HepG2 (cell line): ENCODE results near the gene CHCT1. TPM values are rescaled to one million over a fixed set of nuclear protein-coding genes. Genes with fewer than 3 reads are reported as not detected.

Source experiments
- ARHGAP35 ChIP-seq: sonication (generic); formaldehyde crosslinking; IDR thresholded peaks from 2 replicates; pipeline ENCODE4 v1.9.0; 2022; ENCODE audit warnings: mild to moderate bottlenecking, inconsistent platforms, moderate library complexity, missing genetic modification reagents, borderline replicate concordance
- ARID5B ChIP-seq: IDR thresholded peaks from 2 replicates; pipeline ENCODE4 v1.4.0; 2020; ENCODE audit warnings: mild to moderate bottlenecking, missing genetic modification reagents
- ATF1 ChIP-seq: IDR thresholded peaks from 2 replicates; pipeline ENCODE4 v1.6.1; 2016; ENCODE audit warnings: mild to moderate bottlenecking, control low read depth
- DNMT3B ChIP-seq: conservative IDR thresholded peaks from 2 replicates; pipeline ENCODE4 v1.6.1; 2016; ENCODE audit warnings: missing biosample characterization, control low read depth
- EEA1 ChIP-seq: sonication (generic); formaldehyde crosslinking; IDR thresholded peaks from 2 replicates; pipeline ENCODE4 v1.5.1; 2020; ENCODE audit warnings: mild to moderate bottlenecking, missing genetic modification reagents, borderline replicate concordance
- HNF4A ChIP-seq: sonication (generic); formaldehyde crosslinking; IDR thresholded peaks from 2 replicates; pipeline ENCODE4 v1.4.0; 2020; ENCODE audit warnings: missing genetic modification reagents
- ISX ChIP-seq: sonication (generic); formaldehyde crosslinking; conservative IDR thresholded peaks from 2 replicates; pipeline ENCODE4 v1.5.0; 2020; ENCODE audit warnings: missing genetic modification reagents
- MEF2D ChIP-seq: sonication (generic); formaldehyde crosslinking; IDR thresholded peaks from 2 replicates; pipeline ENCODE4 v1.5.1; 2020; ENCODE audit warnings: mild to moderate bottlenecking, missing genetic modification reagents
- TOE1 ChIP-seq: sonication (generic); formaldehyde crosslinking; IDR thresholded peaks from 2 replicates; pipeline ENCODE4 v1.4.0; 2020; ENCODE audit warnings: mild to moderate bottlenecking, missing genetic modification reagents
- WIZ ChIP-seq: sonication (generic); formaldehyde crosslinking; IDR thresholded peaks from 2 replicates; pipeline ENCODE4 v1.5.1; 2020; ENCODE audit warnings: mild to moderate bottlenecking, missing genetic modification reagents
- ZNF264 ChIP-seq: sonication (generic); formaldehyde crosslinking; IDR thresholded peaks from 2 replicates; pipeline ENCODE4 v1.4.0; 2020; ENCODE audit warnings: missing genetic modification reagents
- ZNF407 ChIP-seq: sonication (generic); formaldehyde crosslinking; IDR thresholded peaks from one replicate; pipeline ENCODE4 v1.5.1; 2020; ENCODE audit warnings: mild to moderate bottlenecking, missing genetic modification reagents; ENCODE audit errors: not compliant biosample characterization
- ZNF510 ChIP-seq: sonication (generic); formaldehyde crosslinking; IDR thresholded peaks from 2 replicates; pipeline ENCODE4 v1.4.0; 2020; ENCODE audit warnings: low read depth, mild to moderate bottlenecking, missing genetic modification reagents
- ZNF512 ChIP-seq: sonication (generic); formaldehyde crosslinking; IDR thresholded peaks from 2 replicates; pipeline ENCODE4 v1.4.0; 2020; ENCODE audit warnings: mild to moderate bottlenecking, missing genetic modification reagents
- ZNF543 ChIP-seq: sonication (generic); formaldehyde crosslinking; IDR thresholded peaks from 2 replicates; pipeline ENCODE4 v1.4.0; 2020; ENCODE audit warnings: mild to moderate bottlenecking, missing genetic modification reagents
- ZNF564 ChIP-seq: sonication (generic); formaldehyde crosslinking; IDR thresholded peaks from 2 replicates; pipeline ENCODE4 v1.8.1; 2023; ENCODE audit warnings: mild to moderate bottlenecking, missing genetic modification reagents
- ZNF883 ChIP-seq: sonication (generic); formaldehyde crosslinking; IDR thresholded peaks from 2 replicates; pipeline ENCODE4 v1.5.1; 2020; ENCODE audit warnings: mild to moderate bottlenecking, missing genetic modification reagents; ENCODE audit errors: not compliant biosample characterization
- polyA plus RNA-seq, 8 experiments: library from polyadenylated mRNA; depleted of rRNA in 3 of 8; stranded (reverse) in 7 of 8; unstranded in 1 of 8; fragments of >200 nt; fragmentation: Illumina TruSeq in 4 of 8; extraction: Trizol in 4 of 8; gene quantifications; 2 replicates each; pipeline versions ENCODE4 v1.2.1 to v1.2.3, GENCODE V29; 2011 to 2016; ENCODE audit warnings: low read depth in 4 of 8, missing spikeins in 1 of 8, mixed read lengths in 1 of 8; ENCODE audit not compliant: insufficient read depth in 1 of 8
- total RNA-seq, 5 experiments: library from RNA; depleted of rRNA; stranded (reverse); fragments of >200 nt; fragmentation: Illumina TruSeq; extraction: Trizol; gene quantifications; 2 replicates each; pipeline ENCODE4 v1.2.3, GENCODE V29; 2016; ENCODE audit warnings: low read depth in 1 of 5

Gene CHCT1
- total and polyA plus RNA-seq, 2 of the 13 experiments (the other 11 are each of a cell fraction or from before 2014, with no cell fraction given), result not detected

- no peak for TF ChIP-seq EEA1
- TF ChIP-seq ARID5B (CRISPR knock-in tag), result no peak
- no peak for TF ChIP-seq ISX (CRISPR knock-in tag)
- TF ChIP-seq ZNF512 (CRISPR knock-in tag), result 0 out of 2 replicates have a peak, but pooled peaks have one; percentile 18
- no peak for TF ChIP-seq ATF1 (CRISPR knock-in tag)
- 0 out of 2 replicates have a peak, but pooled peaks have one; percentile 52 for TF ChIP-seq MEF2D
- TF ChIP-seq ARHGAP35 (CRISPR knock-in tag), result no peak
- no peak for TF ChIP-seq ZNF883
- 0 out of 2 replicates have a peak, but pooled peaks have one; percentile 30 for TF ChIP-seq ZNF564 (CRISPR knock-in tag)
- no peak for TF ChIP-seq DNMT3B
- TF ChIP-seq TOE1 (CRISPR knock-in tag), result no peak
- TF ChIP-seq ZNF543, result no peak
- TF ChIP-seq WIZ (CRISPR knock-in tag), result 0 out of 2 replicates have a peak, but pooled peaks have one; percentile 65
- TF ChIP-seq ZNF510 (CRISPR knock-in tag), result 0 out of 2 replicates have a peak, but pooled peaks have one; percentile 6
- TF ChIP-seq ZNF264 (CRISPR knock-in tag), result no peak
- no peak for TF ChIP-seq HNF4A
- TF ChIP-seq ZNF407 (CRISPR knock-in tag), result peak; percentile 21
Measured at GRCh38 chr17:60390925-60391470, 31.3 kb upstream of the CHCT1 start (continued).
